Ascending aorta (tissue), 2 donors: ENCODE results near the gene C1orf159. TPM values are rescaled to one million over a fixed set of nuclear protein-coding genes. Genes with fewer than 3 reads are reported as not detected.

ENCODE experiments used
- DNase-seq, 2 donors: peaks; one replicate each; pipeline ENCODE4 v3.0.0-alpha.2; 2019; ENCODE audit warnings: low spot score in 2 of 2
- H3K27ac ChIP-seq, 2 donors: fragments of 200-600 bp; sonication (generic); one replicate each; pipeline ENCODE4 v1.5.1; 2016 to 2017; ENCODE audit warnings: mild to moderate bottlenecking in 1 of 2
- H3K27me3 ChIP-seq: fragments of 200-600 bp; sonication (generic); one replicate; pipeline ENCODE4 v1.5.1; 2017
- H3K36me3 ChIP-seq, 2 donors: fragments of 200-600 bp; sonication (generic); one replicate each; pipeline ENCODE4 v1.5.1; 2016
- H3K4me1 ChIP-seq, 2 donors: fragments of 200-600 bp; sonication (generic); one replicate each; pipeline ENCODE4 v1.5.1; 2016 to 2017; ENCODE audit warnings: mild to moderate bottlenecking in 1 of 2
- H3K4me3 ChIP-seq, 2 donors: fragments of 200-600 bp; sonication (generic); one replicate each; pipeline ENCODE4 v1.5.1; 2016 to 2017; ENCODE audit warnings: mild to moderate bottlenecking in 1 of 2
- H3K9me3 ChIP-seq, 2 donors: fragments of 200-600 bp; sonication (generic); one replicate each; pipeline ENCODE4 v1.5.1; 2016
- intact Hi-C: fragments of 100-400 bp; cut with DNase I; formaldehyde crosslinking; loops from one replicate; pipeline ENCODE4 v1.15.1; 2023
- total RNA-seq: library from RNA; depleted of rRNA; stranded (reverse); fragments of >200 nt; gene quantifications from one replicate; pipeline ENCODE4 v1.1.0, GENCODE V29; 2016
- TF ChIP-seq, protein P1 (sequence below), 3 experiments: fragments of 200-600 bp in 2 of 3; fragments of 450-650 bp in 1 of 3; sonication (generic) in 2 of 3; IDR thresholded peaks; one replicate each; pipeline ENCODE4 v1.5.1; 2016 to 2019; ENCODE audit warnings: antibody characterized with exemption in 3 of 3, mild to moderate bottlenecking in 1 of 3, moderate library complexity in 1 of 3

The C1orf159 gene
- total RNA-seq, 1 donor from 2014 or later, result 23.7 TPM

DNA sequence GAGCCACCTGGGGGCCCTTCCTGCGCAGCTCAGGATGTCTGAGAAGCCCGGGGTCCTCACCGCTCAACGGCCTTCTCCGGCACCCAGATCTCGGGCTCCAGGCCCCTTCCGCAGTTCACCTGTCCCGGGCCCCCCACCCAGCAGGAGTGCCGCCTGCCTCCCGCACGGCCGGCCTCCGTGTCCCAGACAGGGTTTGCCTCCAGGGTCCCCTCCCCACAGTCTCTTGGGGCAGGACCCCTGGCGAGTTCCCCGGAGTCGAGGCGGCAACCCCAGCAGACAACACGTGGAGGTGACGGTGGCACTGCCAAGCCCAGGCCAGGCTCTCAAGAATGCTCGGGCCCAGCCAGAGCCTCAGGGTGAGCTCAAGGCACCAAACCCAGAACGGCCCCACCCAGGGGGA lies 35.4 kb upstream of the C1orf159 start:
- TF ChIP-seq, protein P1, sequence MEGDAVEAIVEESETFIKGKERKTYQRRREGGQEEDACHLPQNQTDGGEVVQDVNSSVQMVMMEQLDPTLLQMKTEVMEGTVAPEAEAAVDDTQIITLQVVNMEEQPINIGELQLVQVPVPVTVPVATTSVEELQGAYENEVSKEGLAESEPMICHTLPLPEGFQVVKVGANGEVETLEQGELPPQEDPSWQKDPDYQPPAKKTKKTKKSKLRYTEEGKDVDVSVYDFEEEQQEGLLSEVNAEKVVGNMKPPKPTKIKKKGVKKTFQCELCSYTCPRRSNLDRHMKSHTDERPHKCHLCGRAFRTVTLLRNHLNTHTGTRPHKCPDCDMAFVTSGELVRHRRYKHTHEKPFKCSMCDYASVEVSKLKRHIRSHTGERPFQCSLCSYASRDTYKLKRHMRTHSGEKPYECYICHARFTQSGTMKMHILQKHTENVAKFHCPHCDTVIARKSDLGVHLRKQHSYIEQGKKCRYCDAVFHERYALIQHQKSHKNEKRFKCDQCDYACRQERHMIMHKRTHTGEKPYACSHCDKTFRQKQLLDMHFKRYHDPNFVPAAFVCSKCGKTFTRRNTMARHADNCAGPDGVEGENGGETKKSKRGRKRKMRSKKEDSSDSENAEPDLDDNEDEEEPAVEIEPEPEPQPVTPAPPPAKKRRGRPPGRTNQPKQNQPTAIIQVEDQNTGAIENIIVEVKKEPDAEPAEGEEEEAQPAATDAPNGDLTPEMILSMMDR (IDR thresholded peaks at IDR 0.05), result no peak
- Histone ChIP-seq H3K27me3 (no peaks in the 10 kb centered on the region), H3K9me3 (no peaks in the 10 kb centered on the region), H3K27ac (no peak overlapping the region), H3K36me3 (no peaks in the 10 kb centered on the region), H3K4me3 (no peak overlapping the region), H3K4me1 (no peaks in the 10 kb centered on the region)
- DNase-seq, result no peak
- intact Hi-C loops, result no loop called here

DNA sequence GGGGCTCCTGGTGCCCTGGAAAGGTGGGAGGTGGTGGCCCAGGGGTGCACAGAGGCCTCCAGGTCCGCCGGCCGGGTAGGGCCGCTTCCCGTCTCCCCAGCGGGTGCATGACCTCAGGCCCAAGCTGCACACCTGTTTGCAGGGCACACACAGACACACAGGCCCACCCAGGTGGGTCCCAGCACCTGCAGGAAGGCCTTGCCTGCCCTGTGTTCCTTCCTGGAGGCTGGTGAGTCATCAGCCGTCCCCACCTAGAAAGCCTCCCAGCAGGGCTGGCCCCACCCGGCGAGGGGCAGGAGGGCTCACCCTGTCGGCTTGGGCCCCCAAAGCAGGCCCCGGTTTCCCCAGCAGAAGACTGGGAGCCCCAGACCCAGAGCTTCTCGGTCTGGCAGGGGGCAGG lies 34.2 kb upstream of the C1orf159 start:
- no peak overlapping the region for H3K4me3 ChIP-seq
- no peaks in the 10 kb centered on the region for H3K9me3 ChIP-seq
- H3K27ac ChIP-seq, result no peak overlapping the region
- TF ChIP-seq, protein P1 (IDR thresholded peaks at IDR 0.05), result no peak
- no peaks in the 10 kb centered on the region for H3K27me3 ChIP-seq
- intact Hi-C loops, result no loop called here
- H3K4me1 ChIP-seq, result no peaks in the 10 kb centered on the region
- H3K36me3 ChIP-seq, result no peaks in the 10 kb centered on the region
- DNase-seq, result no peak

DNA sequence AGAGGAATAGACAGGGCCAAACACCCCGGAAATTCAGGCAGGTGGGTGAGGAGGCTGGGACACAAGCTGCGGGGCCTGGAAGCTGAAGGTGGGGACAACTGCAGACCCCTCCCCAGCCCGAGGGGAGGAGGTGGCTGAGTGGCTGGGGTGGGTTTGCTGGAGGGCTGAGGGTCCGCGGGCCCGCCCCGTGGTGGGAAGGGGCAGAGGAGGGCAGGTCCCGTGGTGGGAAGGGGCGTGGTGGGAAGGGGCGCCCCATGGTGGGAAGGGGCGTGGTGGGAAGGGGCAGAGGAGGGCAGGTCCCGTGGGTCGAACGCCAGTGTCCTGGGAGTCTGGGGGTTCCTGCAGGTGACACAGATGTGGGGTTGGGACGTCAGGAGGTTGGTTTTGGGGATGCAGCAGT lies 33.5 kb upstream of the C1orf159 start:
- intact Hi-C loops, result no loop called here
- Histone ChIP-seq H3K4me3 (no peak overlapping the region), H3K27ac (no peak overlapping the region), H3K36me3 (no peaks in the 10 kb centered on the region), H3K27me3 (no peaks in the 10 kb centered on the region), H3K4me1 (no peaks in the 10 kb centered on the region), H3K9me3 (no peaks in the 10 kb centered on the region)
- TF ChIP-seq, protein P1 (IDR thresholded peaks at IDR 0.05), result no peak
- no peak for DNase-seq

DNA sequence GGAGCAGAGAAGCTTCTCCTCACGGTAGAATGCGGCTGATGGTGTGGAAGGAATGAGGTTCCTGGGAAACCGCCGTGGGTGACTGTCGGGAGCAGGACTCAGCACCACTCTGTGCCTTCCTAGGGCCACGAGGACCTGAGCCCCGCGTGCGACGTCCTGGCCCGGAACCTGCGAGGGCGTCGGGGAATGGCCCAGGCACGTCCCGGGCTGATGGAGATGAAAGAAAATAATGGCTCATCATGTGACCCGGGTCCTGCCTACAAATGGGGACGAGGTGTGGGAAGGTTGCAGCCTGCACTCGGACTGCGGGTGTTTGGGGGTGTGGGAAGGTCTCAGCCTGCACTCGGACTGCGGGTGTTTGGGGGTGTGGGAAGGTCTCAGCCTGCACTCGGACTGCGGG lies 32.7 kb upstream of the C1orf159 start:
- intact Hi-C loops, result no loop called here
- Histone ChIP-seq H3K27ac (no peak overlapping the region), H3K27me3 (no peaks in the 10 kb centered on the region), H3K36me3 (no peaks in the 10 kb centered on the region), H3K9me3 (no peaks in the 10 kb centered on the region), H3K4me1 (no peaks in the 10 kb centered on the region), H3K4me3 (no peak overlapping the region)
- no peak for DNase-seq
- TF ChIP-seq, protein P1 (IDR thresholded peaks at IDR 0.05), result no peak

DNA sequence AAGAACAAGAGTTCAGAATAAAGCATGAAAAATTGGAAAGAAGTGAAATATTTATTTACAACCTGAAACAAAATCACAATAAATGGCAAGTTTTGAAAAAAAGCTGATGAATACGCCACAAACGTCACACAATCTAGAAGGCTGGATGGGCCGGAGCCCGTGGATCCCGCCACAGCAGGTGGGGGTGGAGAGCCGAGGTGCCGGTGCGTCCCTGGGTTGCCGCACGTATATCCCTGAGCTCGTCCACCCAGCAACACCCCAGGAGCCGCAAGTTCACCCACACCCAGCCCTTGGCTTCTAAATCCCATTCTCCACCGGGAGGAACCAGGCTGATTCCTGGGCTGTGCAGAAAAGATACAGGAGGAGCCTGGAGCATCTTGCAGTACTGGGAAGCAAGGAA lies 32.2 kb upstream of the C1orf159 start:
- Histone ChIP-seq H3K9me3 (no peaks in the 10 kb centered on the region), H3K4me3 (no peak overlapping the region), H3K27ac (no peak overlapping the region), H3K27me3 (no peaks in the 10 kb centered on the region), H3K36me3 (no peaks in the 10 kb centered on the region), H3K4me1 (no peaks in the 10 kb centered on the region)
- DNase-seq, result no peak
- intact Hi-C loops, result no loop called here
- TF ChIP-seq, protein P1 (IDR thresholded peaks at IDR 0.05), result no peak

DNA sequence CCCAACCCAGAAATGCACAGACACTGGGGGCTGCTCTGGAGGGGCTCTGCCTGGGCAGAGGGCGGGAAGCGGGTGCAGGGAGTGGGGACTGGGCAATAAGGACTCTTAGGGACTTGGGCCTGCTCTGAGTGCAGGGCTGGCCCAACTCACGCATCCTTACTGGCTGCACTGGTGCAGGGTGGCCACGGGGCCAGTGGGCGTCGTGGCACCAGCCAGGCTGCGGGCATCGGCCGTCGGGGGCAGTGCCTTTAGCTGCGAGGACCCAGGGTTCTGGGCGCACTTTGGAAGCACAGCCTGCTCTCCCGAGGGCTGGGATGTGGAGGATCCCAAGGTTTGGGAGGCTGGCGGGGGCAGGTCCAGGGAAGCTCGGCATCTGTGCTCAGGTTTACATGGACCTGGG lies 30.7 kb upstream of the C1orf159 start:
- intact Hi-C loops, result no loop called here
- no peak overlapping the region for H3K27ac ChIP-seq
- H3K9me3 ChIP-seq, result no peaks in the 10 kb centered on the region
- no peaks in the 10 kb centered on the region for H3K36me3 ChIP-seq
- no peaks in the 10 kb centered on the region for H3K27me3 ChIP-seq
- no peaks in the 10 kb centered on the region for H3K4me1 ChIP-seq
- no peak for DNase-seq
- H3K4me3 ChIP-seq, result no peak overlapping the region
- TF ChIP-seq, protein P1 (IDR thresholded peaks at IDR 0.05), result no peak
